GM10266 (cell line): Measurements from ENCODE around the gene FKBP14.

Experiments used
- DNase-seq: peaks from one replicate; pipeline ENCODE4 v3.0.0; 2012; ENCODE audit errors: extremely low spot score
- TF ChIP-seq, protein P1 (sequence below): IDR thresholded peaks from 2 replicates; pipeline ENCODE4 v1.5.1; 2012; ENCODE audit warnings: mild to moderate bottlenecking, low read depth; ENCODE audit not compliant: control insufficient read depth, insufficient read depth; ENCODE audit errors: missing control alignments

The FKBP14 gene

GRCh38 chr7:29974286-29974685 lies 52.2 kb downstream of the FKBP14 start:
- no peak for DNase-seq
- TF ChIP-seq, protein P1, sequence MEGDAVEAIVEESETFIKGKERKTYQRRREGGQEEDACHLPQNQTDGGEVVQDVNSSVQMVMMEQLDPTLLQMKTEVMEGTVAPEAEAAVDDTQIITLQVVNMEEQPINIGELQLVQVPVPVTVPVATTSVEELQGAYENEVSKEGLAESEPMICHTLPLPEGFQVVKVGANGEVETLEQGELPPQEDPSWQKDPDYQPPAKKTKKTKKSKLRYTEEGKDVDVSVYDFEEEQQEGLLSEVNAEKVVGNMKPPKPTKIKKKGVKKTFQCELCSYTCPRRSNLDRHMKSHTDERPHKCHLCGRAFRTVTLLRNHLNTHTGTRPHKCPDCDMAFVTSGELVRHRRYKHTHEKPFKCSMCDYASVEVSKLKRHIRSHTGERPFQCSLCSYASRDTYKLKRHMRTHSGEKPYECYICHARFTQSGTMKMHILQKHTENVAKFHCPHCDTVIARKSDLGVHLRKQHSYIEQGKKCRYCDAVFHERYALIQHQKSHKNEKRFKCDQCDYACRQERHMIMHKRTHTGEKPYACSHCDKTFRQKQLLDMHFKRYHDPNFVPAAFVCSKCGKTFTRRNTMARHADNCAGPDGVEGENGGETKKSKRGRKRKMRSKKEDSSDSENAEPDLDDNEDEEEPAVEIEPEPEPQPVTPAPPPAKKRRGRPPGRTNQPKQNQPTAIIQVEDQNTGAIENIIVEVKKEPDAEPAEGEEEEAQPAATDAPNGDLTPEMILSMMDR: no peak

- TF ChIP-seq, protein P1: no peak
- DNase-seq: no peak
Observed at GRCh38 chr7:29972315-29972669, 54.2 kb downstream of the FKBP14 start.

DNA sequence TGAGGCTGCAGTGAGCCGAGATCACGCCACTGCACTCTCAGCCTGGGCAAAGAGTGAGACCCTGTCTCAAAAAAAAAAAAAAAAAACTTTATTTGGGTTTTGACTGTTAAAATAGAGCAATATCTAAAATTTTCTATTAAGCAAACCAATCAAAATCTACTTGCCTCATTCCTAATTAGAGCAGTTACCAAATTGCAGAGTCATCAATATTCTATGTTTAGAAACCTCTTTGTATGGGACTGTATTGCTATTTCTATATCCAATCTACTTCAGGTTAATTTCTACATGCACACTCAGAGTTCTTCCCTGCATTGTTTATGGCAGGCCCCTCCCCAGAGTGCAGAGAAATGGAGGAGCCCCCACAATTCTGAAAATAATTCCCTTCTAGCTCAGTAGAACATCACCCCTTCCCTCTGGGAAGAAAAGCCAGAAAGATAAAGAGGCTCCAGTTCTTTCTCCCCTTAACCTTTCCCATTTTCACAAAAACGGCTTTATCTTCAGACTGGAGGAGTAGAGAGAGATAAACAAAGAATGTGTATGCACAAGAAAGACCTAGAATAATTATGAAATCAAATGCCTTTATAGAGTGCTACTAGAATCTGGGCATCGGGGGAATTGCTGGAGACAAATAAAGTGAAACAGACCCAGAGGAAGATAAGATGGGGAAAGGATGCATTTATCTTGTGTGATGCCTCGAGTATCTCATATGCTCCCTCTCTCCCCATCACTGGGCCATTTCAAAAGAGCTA lies 54.8 kb downstream of the FKBP14 start:
- no peak for DNase-seq
- TF ChIP-seq, protein P1: no peak

DNA sequence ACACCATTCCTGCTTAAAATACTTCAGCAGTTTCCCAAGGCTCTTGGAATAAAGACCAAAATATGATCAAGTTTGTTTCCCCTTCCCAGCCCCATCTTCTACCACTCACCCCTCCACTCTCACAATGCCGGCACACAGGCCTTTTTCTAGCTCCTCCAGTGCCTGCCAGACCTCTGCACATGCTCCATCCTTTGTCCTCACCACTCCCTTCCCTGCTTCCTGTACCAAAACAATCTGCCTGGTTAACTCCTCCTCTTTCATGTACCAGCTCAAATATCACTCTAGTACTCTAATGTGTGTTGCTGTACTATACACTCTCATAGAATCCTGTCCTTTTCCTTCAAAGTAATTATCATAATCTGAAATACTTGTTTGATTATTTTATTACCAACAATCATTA lies 56.3 kb downstream of the FKBP14 start:
- no peak for DNase-seq
- TF ChIP-seq, protein P1: no peak

- DNase-seq: no peak
Observed at GRCh38 chr7:29969738-29970137, 56.8 kb downstream of the FKBP14 start.

GRCh38 chr7:29968683-29969395 lies 57.7 kb downstream of the FKBP14 start:
- DNase-seq: no peak
- TF ChIP-seq, protein P1: no peak

More at GRCh38 chr7:29969738-29970137, 56.8 kb downstream of the FKBP14 start:
- TF ChIP-seq, protein P1: no peak

- TF ChIP-seq, protein P1: no peak
- DNase-seq: no peak
Observed at GRCh38 chr7:29965030-29965429, 61.5 kb downstream of the FKBP14 start.
